OCI-LY7 (cell line): Measurements from ENCODE around the gene SRGN. TPM values are rescaled to one million over a fixed set of nuclear protein-coding genes. Genes with fewer than 3 reads are reported as not detected.

Experiments used
- BruUV-seq: library from RNA; stranded (reverse); fragments of 400-500 nt; replicated peaks from 2 replicates; lab custom pipeline; 2021; lab: Mats Ljungman, UMichigan
- CTCF ChIA-PET: fragments of 300-600 bp; sonication (Branson Sonifier 250); formaldehyde crosslinking; loops from one replicate; lab custom pipeline; 2022; ENCODE audit warnings: antibody characterized with exemption; ENCODE audit not compliant: unreplicated experiment; lab: Charles Lee
- POLR2A ChIA-PET: fragments of 300-600 bp; sonication (Branson Sonifier 250); formaldehyde crosslinking; loops from one replicate; lab custom pipeline; 2022; ENCODE audit warnings: antibody characterized with exemption; lab: Charles Lee
- DNase-seq: peaks from one replicate; pipeline ENCODE4 v3.0.0-alpha.2; 2015; ENCODE audit warnings: low spot score
- H2AFZ ChIP-seq: fragments of 200-600 bp; sonication (generic), shearing (Covaris generic); 2 replicates; pipeline ENCODE4 v1.6.1; 2014; ENCODE audit warnings: mild to moderate bottlenecking, antibody characterized with exemption, low read length, moderate library complexity
- H3K27ac ChIP-seq: fragments of 200-600 bp; sonication (generic); 2 replicates; pipeline ENCODE4 v1.5.1; 2014; ENCODE audit warnings: mixed run types, low read depth, mild to moderate bottlenecking, moderate library complexity, low read length, inconsistent platforms; ENCODE audit not compliant: poor library complexity, severe bottlenecking
- H3K36me3 ChIP-seq: fragments of 200-600 bp; sonication (generic); 2 replicates; pipeline ENCODE4 v1.6.1; 2014; ENCODE audit warnings: mild to moderate bottlenecking, antibody characterized with exemption, low read length, moderate library complexity, mixed read lengths; ENCODE audit not compliant: insufficient read depth
- H3K4me1 ChIP-seq: fragments of 200-600 bp; sonication (generic); 2 replicates; pipeline ENCODE4 v1.5.1; 2014; ENCODE audit warnings: mild to moderate bottlenecking, low read length; ENCODE audit not compliant: insufficient read depth, poor library complexity, severe bottlenecking
- H3K4me2 ChIP-seq: fragments of 200-600 bp; sonication (generic); 2 replicates; pipeline ENCODE4 v1.6.1; 2014; ENCODE audit warnings: mild to moderate bottlenecking, low read length
- H3K4me3 ChIP-seq: fragments of 200-600 bp; sonication (generic); 2 replicates; pipeline ENCODE4 v1.5.1; 2014; ENCODE audit warnings: mild to moderate bottlenecking, low read depth, low read length; ENCODE audit not compliant: poor library complexity, severe bottlenecking
- H3K79me2 ChIP-seq: fragments of 200-600 bp; sonication (generic); 2 replicates; pipeline ENCODE4 v1.6.1; 2016; ENCODE audit warnings: low read depth, mild to moderate bottlenecking, low read length, moderate library complexity, mixed read lengths; ENCODE audit not compliant: insufficient read depth
- H3K9me2 ChIP-seq: fragments of 200-600 bp; sonication (generic); 2 replicates; pipeline ENCODE4 v1.6.1; 2016; ENCODE audit warnings: mild to moderate bottlenecking, low read length, mixed read lengths; ENCODE audit not compliant: insufficient read depth
- H3K9me3 ChIP-seq: fragments of 200-600 bp; sonication (generic); 2 replicates; pipeline ENCODE4 v1.6.1; 2014; ENCODE audit warnings: mild to moderate bottlenecking, mixed run types, low read length, mixed read lengths
- H4K20me1 ChIP-seq: fragments of 200-600 bp; sonication (generic); 2 replicates; pipeline ENCODE4 v1.6.1; 2014; ENCODE audit warnings: mild to moderate bottlenecking, antibody characterized with exemption, low read length, moderate library complexity, mixed read lengths; ENCODE audit not compliant: insufficient read depth
- EZH2phosphoT487 ChIP-seq: fragments of 200-600 bp; sonication (generic); IDR thresholded peaks from 2 replicates; pipeline ENCODE4 v1.6.1; 2018; ENCODE audit warnings: low read depth, borderline replicate concordance, mild to moderate bottlenecking, mixed run types, antibody characterized with exemption, low read length, moderate library complexity, mixed read lengths
- intact Hi-C: fragments of 100-400 bp; cut with micrococcal nuclease; formaldehyde crosslinking; loops from one replicate; pipeline ENCODE4 v1.10.0; 2022; ENCODE audit not compliant: unreplicated experiment
- total RNA-seq, 2 experiments: library from RNA; depleted of rRNA in 1 of 2; stranded (reverse); fragments of >200 nt in 1 of 2; shearing (Covaris generic) in 1 of 2; gene quantifications; 2 replicates each; pipeline ENCODE4 v1.2.3, GENCODE V29; 2014 to 2022
- TF ChIP-seq, protein P1 (sequence below): fragments of 200-600 bp; sonication (generic); conservative IDR thresholded peaks from 2 replicates; pipeline ENCODE4 v1.5.1; 2014; ENCODE audit warnings: mild to moderate bottlenecking, antibody characterized with exemption, low read length, moderate library complexity, mixed read lengths

SRGN gene
- total RNA-seq, 2 experiments from 2014 or later: 5.8 to 16.3 TPM

DNA sequence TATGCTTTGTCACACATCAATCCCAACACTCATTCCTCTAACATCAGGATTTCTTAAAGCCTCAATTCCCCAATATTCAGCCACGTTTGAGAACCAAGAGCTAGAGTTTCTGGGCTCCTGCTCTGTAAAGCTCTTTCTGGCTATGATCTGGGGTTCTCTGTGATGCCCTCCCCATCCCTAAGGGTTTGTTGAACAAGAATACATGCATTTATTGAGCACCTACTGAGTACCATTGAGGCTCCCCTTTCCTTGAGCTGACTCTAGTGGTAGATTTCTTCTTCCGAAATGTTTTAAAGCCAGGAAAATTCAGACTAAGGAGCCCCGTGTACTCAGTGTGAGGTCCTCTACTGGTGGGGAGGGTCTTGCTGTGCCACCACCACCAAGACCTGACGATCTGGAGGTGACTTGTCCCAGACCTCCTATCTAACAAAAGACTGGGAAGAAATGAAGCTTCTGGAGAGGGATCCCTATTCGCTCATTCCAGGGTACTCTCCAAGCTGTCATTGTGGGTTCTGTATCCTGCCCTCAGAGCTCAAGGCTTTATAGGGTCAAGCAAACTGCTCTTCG lies 23.1 kb upstream of the SRGN start:
- ChIA-PET CTCF (interaction anchor here (0.5 kb wide), 1 partner anchor 385 kb away, joined by 5 read pairs; no protein-coding TSS in a partner anchor), POLR2A (interaction anchor here (0.6 to 1.1 kb wide), 2 partner anchors 15 to 21 kb away, joined by 3 to 4 read pairs; no protein-coding TSS in a partner anchor)
- Histone ChIP-seq H2AFZ (no peak overlapping the region), H3K79me2 (no peaks in the 10 kb centered on the region), H3K4me2 (no peak overlapping the region), H3K4me1 (no peaks in the 10 kb centered on the region), H3K9me2 (no peaks in the 10 kb centered on the region), H4K20me1 (no peaks in the 10 kb centered on the region), H3K27ac (no peak overlapping the region), H3K36me3 (no peaks in the 10 kb centered on the region), H3K4me3 (no peak overlapping the region), H3K9me3 (no peaks in the 10 kb centered on the region)
- DNase-seq: no peak
- TF ChIP-seq, protein P1, sequence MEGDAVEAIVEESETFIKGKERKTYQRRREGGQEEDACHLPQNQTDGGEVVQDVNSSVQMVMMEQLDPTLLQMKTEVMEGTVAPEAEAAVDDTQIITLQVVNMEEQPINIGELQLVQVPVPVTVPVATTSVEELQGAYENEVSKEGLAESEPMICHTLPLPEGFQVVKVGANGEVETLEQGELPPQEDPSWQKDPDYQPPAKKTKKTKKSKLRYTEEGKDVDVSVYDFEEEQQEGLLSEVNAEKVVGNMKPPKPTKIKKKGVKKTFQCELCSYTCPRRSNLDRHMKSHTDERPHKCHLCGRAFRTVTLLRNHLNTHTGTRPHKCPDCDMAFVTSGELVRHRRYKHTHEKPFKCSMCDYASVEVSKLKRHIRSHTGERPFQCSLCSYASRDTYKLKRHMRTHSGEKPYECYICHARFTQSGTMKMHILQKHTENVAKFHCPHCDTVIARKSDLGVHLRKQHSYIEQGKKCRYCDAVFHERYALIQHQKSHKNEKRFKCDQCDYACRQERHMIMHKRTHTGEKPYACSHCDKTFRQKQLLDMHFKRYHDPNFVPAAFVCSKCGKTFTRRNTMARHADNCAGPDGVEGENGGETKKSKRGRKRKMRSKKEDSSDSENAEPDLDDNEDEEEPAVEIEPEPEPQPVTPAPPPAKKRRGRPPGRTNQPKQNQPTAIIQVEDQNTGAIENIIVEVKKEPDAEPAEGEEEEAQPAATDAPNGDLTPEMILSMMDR: no peak
- no peak for TF ChIP-seq EZH2phosphoT487
- BruUV-seq: no TSS peak
- intact Hi-C loops: no loop called here

DNA sequence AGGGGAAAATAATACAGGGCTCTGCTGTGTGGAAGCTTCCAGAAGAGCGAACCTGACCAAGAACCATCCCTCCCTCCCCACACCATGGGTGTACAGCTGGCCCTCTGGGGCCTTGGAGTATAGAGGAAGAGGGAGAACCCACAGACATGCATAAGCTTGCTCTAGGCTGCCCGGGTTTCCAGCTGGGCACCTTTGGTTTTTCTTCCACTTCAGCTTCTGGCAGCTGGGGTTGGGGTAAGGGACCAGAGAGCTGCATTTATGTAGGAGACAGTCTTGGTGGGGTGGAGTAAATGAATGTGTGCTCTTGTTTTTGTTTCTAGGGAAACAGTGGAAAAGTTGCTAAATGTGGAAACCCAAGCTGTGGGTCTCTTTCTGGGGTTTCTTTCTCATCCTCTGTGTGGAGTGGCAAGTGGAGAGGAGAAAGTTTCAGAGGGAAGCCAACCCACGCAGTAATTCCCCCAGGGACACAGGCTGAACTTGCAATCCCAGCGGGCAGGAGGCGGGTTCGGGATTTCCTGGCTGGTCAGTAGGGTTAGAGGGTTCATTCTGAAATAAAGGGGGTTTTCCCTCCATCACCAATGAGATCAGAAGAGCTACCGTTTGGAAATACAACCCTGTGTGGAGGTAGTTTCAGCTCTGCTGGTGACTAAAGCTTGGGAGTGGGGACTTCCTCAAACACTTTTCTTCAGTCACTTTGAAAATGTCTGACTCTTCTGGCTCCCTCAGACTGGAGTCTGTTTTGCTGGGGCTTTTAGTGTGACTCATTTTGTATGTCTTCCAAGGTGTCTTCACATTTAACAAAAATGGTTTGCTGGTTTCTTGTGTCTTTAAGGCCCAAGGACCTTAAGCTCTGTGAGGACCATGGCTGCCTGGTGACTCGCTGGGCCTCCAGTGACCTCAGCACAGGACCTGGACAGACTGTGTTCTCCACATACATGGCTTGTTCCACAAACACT lies 22.2 kb upstream of the SRGN start:
- Histone ChIP-seq H3K9me2 (no peaks in the 10 kb centered on the region), H3K4me2 (no peak overlapping the region), H4K20me1 (no peaks in the 10 kb centered on the region), H3K4me3 (no peak overlapping the region), H3K79me2 (no peaks in the 10 kb centered on the region), H3K4me1 (no peaks in the 10 kb centered on the region), H3K36me3 (no peaks in the 10 kb centered on the region), H3K9me3 (no peaks in the 10 kb centered on the region), H2AFZ (no peak overlapping the region), H3K27ac (no peak overlapping the region)
- ChIA-PET CTCF (interaction anchor here (0.5 kb wide), 1 partner anchor 384 kb away, joined by 5 read pairs; no protein-coding TSS in a partner anchor), POLR2A (interaction anchor here (0.5 to 1.1 kb wide), 4 partner anchors 14 to 77 kb away, joined by 3 to 4 read pairs (median 4); partner anchors contain the start of gene SRGN)
- DNase-seq: no peak
- TF ChIP-seq, protein P1: no peak
- TF ChIP-seq EZH2phosphoT487: no peak
- intact Hi-C loops: no loop called here
- BruUV-seq: no TSS peak
